GM12891 (cell line): Measurements from ENCODE around the gene SLC39A7.

ENCODE experiments used
- PAX5 ChIP-seq: IDR thresholded peaks from 2 replicates; pipeline ENCODE4 v1.6.1; 2011; ENCODE audit warnings: low read length, moderate library complexity, mild to moderate bottlenecking; ENCODE audit not compliant: insufficient read depth, severe bottlenecking
- POLR2A ChIP-seq: IDR thresholded peaks from 2 replicates; pipeline ENCODE4 v1.6.1; 2011; ENCODE audit warnings: low read depth, low read length, control low read depth
- POLR2AphosphoS5 ChIP-seq: IDR thresholded peaks from 2 replicates; pipeline ENCODE4 v1.6.1; 2011; ENCODE audit warnings: low read depth, low read length, control low read depth
- POU2F2 ChIP-seq: IDR thresholded peaks from 2 replicates; pipeline ENCODE4 v1.6.1; 2011; ENCODE audit warnings: low read depth, mild to moderate bottlenecking, control low read depth, low read length, moderate library complexity
- SPI1 ChIP-seq: IDR thresholded peaks from 2 replicates; pipeline ENCODE4 v1.6.1; 2011; ENCODE audit warnings: low read depth, low read length, control low read depth
- TAF1 ChIP-seq: IDR thresholded peaks from 2 replicates; pipeline ENCODE4 v1.6.1; 2011; ENCODE audit warnings: low read depth, low read length, control low read depth

- TF ChIP-seq POLR2AphosphoS5 = no peak
- TF ChIP-seq POLR2A = no peak
- no peak for TF ChIP-seq POU2F2
- TF ChIP-seq TAF1 = no peak
- TF ChIP-seq SPI1 = no peak
- TF ChIP-seq PAX5 = no peak
Observed at GRCh38 chr6:33171880-33172687, 28.6 kb upstream of the SLC39A7 start.
